ENCODE results near the gene RPL10A. TPM values are rescaled to one million over a fixed set of nuclear protein-coding genes. Genes with fewer than 3 reads are reported as not detected.

RPL10A gene
- total RNA-seq, 1 experiment from 2014 or later = 983 TPM

GRCh38 chr6:35486005-35486925 is 18.1 kb downstream of the RPL10A start:
- Histone ChIP-seq H3K4me3 (no peak overlapping the region), H3K4me1 (replicated peaks) (peaks cover 66% of the 10 kb centered on the region), H3K27me3 (replicated peaks) (no peaks in the 10 kb centered on the region), H3K9me3 (replicated peaks) (no peaks in the 10 kb centered on the region), H3K36me3 (peaks cover 46% of the 10 kb centered on the region), H3K27ac (peak overlapping the region; percentile 93)
- no peak for DNase-seq (ENCODE audit: low read depth in 1 of 2, low spot score in 2 of 2)

DNA sequence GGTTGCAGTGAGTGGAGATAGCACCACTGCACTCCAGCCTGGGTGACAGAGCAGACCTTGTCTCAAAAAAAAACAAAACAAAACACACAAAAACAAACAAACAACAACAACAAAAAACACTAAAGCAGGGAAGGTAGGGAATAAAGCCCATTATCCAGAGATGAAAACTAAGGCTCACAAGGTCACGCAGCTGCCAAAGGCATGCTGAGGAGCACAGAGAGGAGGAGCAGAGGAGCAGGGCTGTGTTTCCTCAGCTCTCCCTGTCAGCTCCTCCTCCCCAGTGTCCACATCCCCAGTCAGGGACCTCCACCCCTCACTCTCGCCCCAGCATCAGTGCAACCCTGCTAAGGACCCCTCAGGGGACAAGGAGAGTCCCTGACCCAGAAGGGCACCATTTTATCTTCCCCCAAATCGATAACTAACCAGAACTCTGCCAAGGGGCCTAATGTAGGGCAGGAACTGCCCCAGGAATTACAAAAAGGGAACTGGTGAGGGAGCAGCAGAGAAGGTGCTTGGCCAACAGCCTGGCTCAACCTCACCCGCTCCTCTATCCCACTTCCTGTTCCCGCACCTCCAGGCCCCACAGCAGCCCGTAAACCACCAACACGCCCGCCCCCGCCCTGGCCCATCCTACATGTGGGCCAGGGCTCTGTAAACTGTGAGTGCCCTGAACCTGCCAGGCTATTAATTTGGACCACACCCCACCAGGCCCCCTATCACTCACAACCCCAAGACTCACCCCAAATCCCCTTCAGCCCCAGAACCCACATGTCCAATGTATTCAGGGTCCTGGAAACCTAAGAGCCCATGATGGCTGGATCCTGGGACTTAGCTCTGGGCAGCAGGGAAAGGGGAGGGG is 19.7 kb downstream of the RPL10A start:
- peak overlapping the region; percentile 28; the same call in 1 of the 2 replicates for H3K27ac ChIP-seq
- H3K4me3 ChIP-seq = no peak overlapping the region
- H3K9me3 ChIP-seq (replicated peaks) = no peaks in the 10 kb centered on the region
- DNase-seq (ENCODE audit: low read depth in 1 of 2, low spot score in 2 of 2) = no peak
- peaks cover 33% of the 10 kb centered on the region for H3K36me3 ChIP-seq
- H3K4me1 ChIP-seq (replicated peaks) = peaks cover 82% of the 10 kb centered on the region
- no peaks in the 10 kb centered on the region for H3K27me3 ChIP-seq (replicated peaks)

DNA sequence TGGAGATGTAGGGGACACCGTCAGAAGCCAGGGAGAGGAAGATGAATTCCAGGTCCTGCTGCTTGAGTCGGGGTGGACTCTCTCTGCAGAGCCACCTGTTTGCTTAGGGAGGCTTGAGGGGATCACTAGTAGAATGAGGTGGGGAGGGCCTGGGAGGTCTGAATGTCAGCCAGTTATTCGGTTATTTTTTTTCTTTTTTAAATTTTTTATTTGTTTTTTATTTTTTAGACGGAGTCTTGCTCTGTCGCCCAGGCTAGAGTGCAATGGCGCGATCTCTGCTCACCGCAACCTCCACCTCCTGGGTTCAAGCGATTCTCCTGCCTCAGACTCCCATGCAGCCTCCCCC is 20.3 kb downstream of the RPL10A start:
- no peak for DNase-seq (ENCODE audit: low read depth in 1 of 2, low spot score in 2 of 2)

DNA sequence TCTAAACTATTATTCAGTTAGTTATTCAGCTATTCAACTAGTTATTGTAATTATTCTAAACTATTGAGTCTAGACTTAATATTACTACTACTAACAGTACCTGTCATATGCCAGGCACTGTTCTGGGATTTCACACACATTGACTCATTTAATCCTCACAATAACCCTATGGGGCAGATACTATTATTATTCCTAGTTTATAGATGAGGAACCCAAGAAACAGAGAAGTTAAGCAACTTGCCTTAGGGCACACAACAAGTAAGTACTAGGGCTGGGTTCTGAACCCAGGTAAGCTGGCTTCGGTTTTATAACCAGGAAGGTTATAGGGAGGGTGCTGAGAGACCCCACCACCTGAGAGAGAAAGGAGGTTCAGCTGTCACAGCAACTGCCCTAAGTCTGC is 20.9 kb downstream of the RPL10A start:
- H3K27me3 ChIP-seq (replicated peaks) = no peaks in the 10 kb centered on the region
- H3K4me1 ChIP-seq (replicated peaks) = peaks cover 94% of the 10 kb centered on the region
- H3K9me3 ChIP-seq (replicated peaks) = no peaks in the 10 kb centered on the region
- H3K36me3 ChIP-seq = peaks cover 33% of the 10 kb centered on the region
- no peak overlapping the region for H3K27ac ChIP-seq
- no peak overlapping the region for H3K4me3 ChIP-seq
- DNase-seq (ENCODE audit: low read depth in 1 of 2, low spot score in 2 of 2) = no peak

More for the DNA sequence above, 20.3 kb downstream of the RPL10A start:
- Histone ChIP-seq H3K27ac (no peak overlapping the region), H3K4me1 (replicated peaks) (peaks cover 88% of the 10 kb centered on the region), H3K9me3 (replicated peaks) (no peaks in the 10 kb centered on the region), H3K36me3 (peaks cover 31% of the 10 kb centered on the region), H3K27me3 (replicated peaks) (no peaks in the 10 kb centered on the region), H3K4me3 (no peak overlapping the region)

- H3K9me3 ChIP-seq (replicated peaks) = no peaks in the 10 kb centered on the region
- H3K27ac ChIP-seq = peak overlapping the region; percentile 55
- H3K36me3 ChIP-seq = peaks cover 22% of the 10 kb centered on the region
- H3K27me3 ChIP-seq (replicated peaks) = no peaks in the 10 kb centered on the region
- DNase-seq (ENCODE audit: low read depth in 1 of 2, low spot score in 2 of 2) = peak; percentile 71 to 97
- H3K4me1 ChIP-seq (replicated peaks) = peaks cover 97% of the 10 kb centered on the region
- H3K4me3 ChIP-seq = no peak overlapping the region
These were observed 22.0 kb downstream of the RPL10A start for GRCh38 chr6:35489995-35490791.

DNA sequence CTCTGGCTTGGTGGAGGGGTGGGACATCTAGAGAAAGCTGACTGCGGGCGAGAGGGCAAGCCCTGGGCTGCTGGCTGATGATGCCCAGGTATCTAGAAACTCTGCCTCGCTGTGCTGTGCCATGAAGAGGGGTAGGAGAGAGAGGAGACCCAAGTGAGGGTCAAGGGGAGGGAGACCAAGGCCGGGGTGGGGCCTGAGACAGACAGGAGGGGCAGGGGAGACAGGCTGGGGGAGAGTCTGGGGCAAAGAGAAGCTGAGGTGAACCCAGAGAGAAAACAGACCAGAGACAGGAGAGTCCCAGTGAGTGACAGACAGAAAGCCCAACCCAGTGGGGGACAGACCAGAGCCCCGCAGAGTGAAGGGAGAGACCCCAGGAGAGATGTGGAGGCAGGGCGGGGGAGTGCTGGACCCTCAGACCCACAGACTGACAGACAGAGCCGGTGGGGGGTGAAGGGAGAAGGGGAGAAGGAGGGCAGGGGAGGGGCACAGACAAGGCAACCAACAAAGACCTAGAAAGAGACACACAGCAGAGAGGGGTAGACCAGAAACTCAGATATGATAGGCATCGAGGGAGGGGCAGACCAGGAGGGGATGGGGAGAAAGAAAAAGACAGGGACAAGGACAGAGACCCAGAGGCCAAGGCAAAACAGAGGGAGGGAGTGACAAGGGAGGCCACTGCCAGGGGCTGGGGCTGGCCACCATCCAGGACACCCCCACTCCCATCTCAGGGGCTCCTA is 22.8 kb downstream of the RPL10A start:
- Histone ChIP-seq H3K4me1 (replicated peaks) (peaks cover 97% of the 10 kb centered on the region), H3K27ac (no peak overlapping the region; the same call in 1 of the 2 replicates), H3K9me3 (replicated peaks) (no peaks in the 10 kb centered on the region), H3K36me3 (peaks cover 19% of the 10 kb centered on the region), H3K27me3 (replicated peaks) (no peaks in the 10 kb centered on the region), H3K4me3 (no peak overlapping the region)
- no peak for DNase-seq (ENCODE audit: low read depth in 1 of 2, low spot score in 2 of 2)

GRCh38 chr6:35491558-35492257 is 23.5 kb downstream of the RPL10A start:
- no peak for DNase-seq (ENCODE audit: low read depth in 1 of 2, low spot score in 2 of 2)
- Histone ChIP-seq H3K4me1 (replicated peaks) (peaks cover 92% of the 10 kb centered on the region), H3K27me3 (replicated peaks) (no peaks in the 10 kb centered on the region), H3K36me3 (peaks cover 14% of the 10 kb centered on the region), H3K4me3 (no peak overlapping the region), H3K9me3 (replicated peaks) (no peaks in the 10 kb centered on the region), H3K27ac (no peak overlapping the region)

GRCh38 chr6:35492258-35492973 is 24.2 kb downstream of the RPL10A start:
- H3K9me3 ChIP-seq (replicated peaks) = no peaks in the 10 kb centered on the region
- H3K27ac ChIP-seq = no peak overlapping the region
- H3K4me3 ChIP-seq = no peak overlapping the region
- DNase-seq (ENCODE audit: low read depth in 1 of 2, low spot score in 2 of 2) = no peak
- H3K4me1 ChIP-seq (replicated peaks) = peaks cover 91% of the 10 kb centered on the region
- no peaks in the 10 kb centered on the region for H3K27me3 ChIP-seq (replicated peaks)
- H3K36me3 ChIP-seq = peaks cover 17% of the 10 kb centered on the region

GRCh38 chr6:35492974-35493284 is 24.7 kb downstream of the RPL10A start:
- H3K36me3 ChIP-seq = peaks cover 19% of the 10 kb centered on the region
- H3K4me1 ChIP-seq (replicated peaks) = peaks cover 92% of the 10 kb centered on the region
- H3K27ac ChIP-seq = no peak overlapping the region
- H3K27me3 ChIP-seq (replicated peaks) = no peaks in the 10 kb centered on the region
- no peak for DNase-seq (ENCODE audit: low read depth in 1 of 2, low spot score in 2 of 2)
- H3K9me3 ChIP-seq (replicated peaks) = no peaks in the 10 kb centered on the region
- H3K4me3 ChIP-seq = no peak overlapping the region

GRCh38 chr6:35493307-35493983 is 25.2 kb downstream of the RPL10A start:
- DNase-seq (ENCODE audit: low read depth in 1 of 2, low spot score in 2 of 2) = no peak
- Histone ChIP-seq H3K27me3 (replicated peaks) (no peaks in the 10 kb centered on the region), H3K4me1 (replicated peaks) (peaks cover 91% of the 10 kb centered on the region), H3K9me3 (replicated peaks) (no peaks in the 10 kb centered on the region), H3K27ac (no peak overlapping the region), H3K36me3 (peaks cover 19% of the 10 kb centered on the region), H3K4me3 (no peak overlapping the region)

GRCh38 chr6:35494161-35494563 is 26.0 kb downstream of the RPL10A start:
- H3K4me3 ChIP-seq = no peak overlapping the region
- DNase-seq (ENCODE audit: low read depth in 1 of 2, low spot score in 2 of 2) = no peak
- H3K9me3 ChIP-seq (replicated peaks) = no peaks in the 10 kb centered on the region
- peaks cover 84% of the 10 kb centered on the region for H3K4me1 ChIP-seq (replicated peaks)
- H3K36me3 ChIP-seq = peaks cover 19% of the 10 kb centered on the region
- no peaks in the 10 kb centered on the region for H3K27me3 ChIP-seq (replicated peaks)
- H3K27ac ChIP-seq = no peak overlapping the region

All from SJSA1 (cell line).